SJSA1 (cell line): ENCODE data around the gene PLCZ1. TPM values are rescaled to one million over a fixed set of nuclear protein-coding genes. Genes with fewer than 3 reads are reported as not detected.
A peak's percentile ranks its signal among the peaks of the same experiment; 100 is the strongest.
"Not testable (repeated sequence)": the region's sequence is repeated elsewhere in the genome, so short reads cannot be mapped to it uniquely, and the experiment has no call there.

Source experiments
- DNase-seq, 2 experiments: peaks; one replicate each; pipeline ENCODE4 v3.0.0-alpha.2; 2015 to 2020; ENCODE audit warnings: low spot score in 2 of 2, low read depth in 1 of 2
- H3K27ac ChIP-seq: fragments of 250-450 bp; sonication (Bioruptor Pico); 2 replicates; pipeline ENCODE4 v1.5.1; 2020; ENCODE audit warnings: mild to moderate bottlenecking, moderate library complexity
- H3K27me3 ChIP-seq: fragments of 250-450 bp; sonication (Bioruptor Pico); replicated peaks from 2 replicates; pipeline ENCODE4 v1.5.1; 2020; ENCODE audit warnings: mild to moderate bottlenecking, moderate library complexity
- H3K36me3 ChIP-seq: fragments of 250-450 bp; sonication (Bioruptor Pico); 2 replicates; pipeline ENCODE4 v1.5.1; 2020; ENCODE audit warnings: mild to moderate bottlenecking
- H3K4me1 ChIP-seq: fragments of 250-450 bp; sonication (Bioruptor Pico); replicated peaks from 2 replicates; pipeline ENCODE4 v1.6.1; 2021; ENCODE audit warnings: mild to moderate bottlenecking
- H3K4me3 ChIP-seq: fragments of 250-450 bp; sonication (Bioruptor Pico); 2 replicates; pipeline ENCODE4 v1.5.1; 2020; ENCODE audit warnings: mild to moderate bottlenecking
- H3K9me3 ChIP-seq: fragments of 250-450 bp; sonication (Bioruptor Pico); replicated peaks from 2 replicates; pipeline ENCODE4 v1.5.1; 2020; ENCODE audit warnings: mild to moderate bottlenecking
- total RNA-seq: library from RNA; depleted of rRNA; stranded (reverse); fragments of >200 nt; shearing (Covaris generic); gene quantifications from 2 replicates; pipeline ENCODE4 v1.2.3, GENCODE V29; 2014

The PLCZ1 gene
- total RNA-seq, 1 experiment from 2014 or later = not detected

DNA sequence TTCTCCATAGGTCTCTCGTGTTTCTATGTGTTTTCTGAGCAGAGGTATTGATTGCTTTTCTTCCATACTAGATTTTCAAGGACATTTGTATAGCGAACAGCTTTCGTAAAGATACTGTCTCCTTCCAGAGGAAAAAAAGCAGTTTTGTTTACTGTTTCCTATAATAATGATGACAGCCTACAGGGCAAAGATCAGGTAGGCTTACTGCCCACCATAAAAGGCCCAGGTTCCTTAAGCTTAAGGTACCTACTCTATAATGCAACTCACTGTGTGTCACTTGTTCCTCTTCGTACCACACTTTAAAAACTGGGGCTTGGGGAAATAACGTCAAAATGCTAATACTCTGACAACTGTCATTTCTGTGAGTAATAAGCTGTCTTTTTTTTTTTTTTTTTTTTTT is 6.7 kb downstream of the PLCZ1 start:
- Histone ChIP-seq H3K9me3 (no peaks in the 10 kb centered on the region; the same call in 1 of the 2 replicates), H3K4me1 (no peaks in the 10 kb centered on the region), H3K27ac (no peak overlapping the region), H3K27me3 (no peaks in the 10 kb centered on the region), H3K36me3 (no peaks in the 10 kb centered on the region), H3K4me3 (no peak overlapping the region)
- DNase-seq = no peak

DNA sequence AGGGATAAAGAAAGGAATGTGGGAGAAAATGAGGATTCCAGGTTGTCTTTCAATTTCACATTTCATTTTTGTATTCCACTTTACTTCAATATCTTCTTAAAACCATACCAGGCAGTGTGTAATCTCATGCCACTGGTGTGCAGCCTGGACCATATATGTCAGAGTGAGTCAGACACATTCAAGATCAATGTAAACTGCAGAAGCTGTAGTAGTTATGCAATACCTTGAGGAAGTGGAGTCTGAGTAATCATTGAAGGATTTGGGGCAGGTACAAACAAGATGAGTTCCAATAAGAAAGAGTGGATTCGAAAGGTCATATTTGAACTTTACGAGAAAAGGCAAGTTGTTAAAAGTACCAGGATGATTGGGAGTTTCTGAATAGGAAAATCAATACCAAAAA is 14.1 kb downstream of the PLCZ1 start:
- no peaks in the 10 kb centered on the region for H3K4me1 ChIP-seq
- no peak for DNase-seq
- no peaks in the 10 kb centered on the region for H3K9me3 ChIP-seq
- no peak overlapping the region for H3K4me3 ChIP-seq
- no peaks in the 10 kb centered on the region for H3K36me3 ChIP-seq
- H3K27me3 ChIP-seq = no peaks in the 10 kb centered on the region
- no peak overlapping the region for H3K27ac ChIP-seq

DNA sequence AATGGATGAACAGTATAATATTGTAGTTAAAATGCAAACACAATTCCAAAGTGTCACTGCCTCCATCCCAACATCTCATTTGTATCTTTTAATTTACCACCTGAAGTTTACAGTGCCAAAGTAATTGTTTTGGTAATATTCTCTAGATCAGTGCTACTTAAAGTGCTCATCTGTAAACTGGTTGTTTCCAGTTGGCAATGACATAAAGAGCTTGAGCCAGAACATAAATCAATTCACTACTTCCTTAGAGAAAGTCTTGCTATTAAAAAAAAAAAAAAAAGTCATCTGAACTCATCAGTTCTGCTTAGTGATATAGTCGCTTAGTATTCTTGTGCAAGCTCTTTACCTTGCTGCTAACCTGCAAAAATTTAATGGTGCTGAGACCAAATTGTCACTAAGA is 16.4 kb downstream of the PLCZ1 start:
- no peaks in the 10 kb centered on the region for H3K4me1 ChIP-seq
- H3K27me3 ChIP-seq = no peaks in the 10 kb centered on the region
- DNase-seq = no peak
- H3K9me3 ChIP-seq = no peaks in the 10 kb centered on the region
- H3K36me3 ChIP-seq = no peaks in the 10 kb centered on the region
- H3K4me3 ChIP-seq = no peak overlapping the region
- H3K27ac ChIP-seq = no peak overlapping the region

DNA sequence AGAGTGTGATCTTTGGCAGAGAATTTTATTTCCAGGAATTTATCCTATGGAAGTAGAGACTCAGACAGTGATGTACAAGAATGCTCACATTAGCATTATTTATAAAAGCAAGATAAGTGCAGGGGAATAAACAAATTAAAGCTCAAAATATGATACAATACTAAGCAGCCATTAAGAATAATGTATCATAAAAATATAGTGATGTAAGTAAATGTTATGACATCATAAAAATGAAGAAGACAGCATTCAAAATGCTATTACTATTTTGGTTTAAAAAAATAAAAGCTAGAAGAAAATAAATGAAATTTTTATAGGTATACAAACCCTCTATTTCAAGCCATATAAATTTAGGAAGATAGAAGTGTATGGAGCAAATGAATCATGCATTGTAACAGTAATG is 17.1 kb downstream of the PLCZ1 start:
- H3K9me3 ChIP-seq = no peaks in the 10 kb centered on the region
- H3K27me3 ChIP-seq = peaks cover 3% of the 10 kb centered on the region; the same call in 1 of the 2 replicates
- no peaks in the 10 kb centered on the region for H3K36me3 ChIP-seq
- H3K4me1 ChIP-seq = no peaks in the 10 kb centered on the region; the same call in 1 of the 2 replicates
- no peak overlapping the region for H3K27ac ChIP-seq
- no peak overlapping the region for H3K4me3 ChIP-seq
- DNase-seq = no peak

DNA sequence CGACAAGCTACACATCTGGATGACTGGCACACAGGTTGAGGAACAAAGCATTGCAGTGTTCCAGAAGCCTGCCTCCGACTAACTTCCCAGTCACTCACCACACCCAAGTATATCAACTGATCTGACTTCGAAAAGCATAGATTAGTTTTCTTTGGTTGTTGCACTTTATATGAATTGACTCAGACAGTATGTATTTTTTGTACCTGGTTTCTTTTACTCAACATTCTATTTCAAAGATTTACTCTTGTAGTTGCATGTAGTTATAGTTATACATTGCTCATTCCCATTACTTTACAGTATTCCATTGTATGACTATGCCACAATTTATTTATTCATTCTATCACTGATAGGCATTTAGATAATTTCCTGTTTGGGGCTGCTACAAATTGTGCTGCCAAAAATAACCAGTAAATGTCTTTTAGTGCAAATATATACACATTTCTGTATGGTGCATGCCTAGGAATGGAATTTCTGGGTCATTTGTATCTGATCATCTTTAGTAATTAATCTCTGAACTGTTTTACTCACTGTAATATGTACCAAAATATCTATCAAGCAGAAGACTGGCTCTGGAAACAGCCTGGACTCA is 17.8 kb downstream of the PLCZ1 start:
- Histone ChIP-seq H3K4me3 (no peak overlapping the region), H3K27me3 (peaks cover 3% of the 10 kb centered on the region; the same call in 1 of the 2 replicates), H3K4me1 (no peaks in the 10 kb centered on the region; the same call in 1 of the 2 replicates), H3K9me3 (no peaks in the 10 kb centered on the region), H3K36me3 (no peaks in the 10 kb centered on the region), H3K27ac (no peak overlapping the region)
- no peak for DNase-seq

DNA sequence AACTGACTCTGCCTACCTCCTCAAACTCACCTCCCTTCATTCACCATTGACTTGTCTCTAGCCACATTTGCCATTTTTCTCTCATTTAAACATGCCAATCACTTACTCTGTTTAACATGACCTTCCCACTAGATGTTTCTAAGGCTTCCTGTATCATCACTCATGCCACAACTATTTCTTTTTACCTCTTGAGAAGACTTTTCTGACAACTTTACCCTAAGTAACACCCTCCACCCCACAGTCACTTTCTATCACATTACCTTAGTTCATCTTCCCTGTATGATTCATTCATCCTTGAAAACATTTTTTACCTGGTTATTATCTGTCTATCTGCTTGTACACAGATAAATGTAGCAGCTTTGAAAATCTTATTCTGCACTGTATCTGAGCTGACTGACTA is 19.4 kb downstream of the PLCZ1 start:
- Histone ChIP-seq H3K27me3 (peaks cover 3% of the 10 kb centered on the region; the same call in 1 of the 2 replicates), H3K4me1 (no peaks in the 10 kb centered on the region; the same call in 1 of the 2 replicates), H3K4me3 (no peak overlapping the region), H3K36me3 (no peaks in the 10 kb centered on the region), H3K27ac (no peak overlapping the region), H3K9me3 (no peaks in the 10 kb centered on the region)
- DNase-seq = no peak

DNA sequence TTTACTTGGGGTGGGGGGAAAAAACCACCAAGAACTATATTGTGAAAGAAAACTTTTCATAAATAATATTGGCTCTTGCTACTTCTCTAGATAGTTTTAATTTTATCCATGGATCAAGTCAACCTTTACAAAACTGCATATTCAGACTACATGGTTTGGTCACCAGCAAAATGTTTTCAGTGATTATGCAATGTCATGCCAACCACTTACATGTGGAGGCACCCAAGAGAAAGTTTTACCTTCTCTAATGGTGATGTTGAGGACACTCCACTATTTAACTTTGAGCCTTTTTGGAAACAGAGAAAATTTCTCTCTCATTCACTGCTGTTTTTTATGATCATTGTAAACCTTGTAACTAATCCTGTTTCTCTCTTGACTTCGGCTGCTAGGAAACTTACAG is 21.6 kb downstream of the PLCZ1 start:
- no peak overlapping the region for H3K4me3 ChIP-seq
- no peaks in the 10 kb centered on the region for H3K9me3 ChIP-seq
- peaks cover 3% of the 10 kb centered on the region; the same call in 1 of the 2 replicates for H3K27me3 ChIP-seq
- DNase-seq = no peak
- no peaks in the 10 kb centered on the region for H3K36me3 ChIP-seq
- H3K4me1 ChIP-seq = no peaks in the 10 kb centered on the region; the same call in 1 of the 2 replicates
- no peak overlapping the region for H3K27ac ChIP-seq

DNA sequence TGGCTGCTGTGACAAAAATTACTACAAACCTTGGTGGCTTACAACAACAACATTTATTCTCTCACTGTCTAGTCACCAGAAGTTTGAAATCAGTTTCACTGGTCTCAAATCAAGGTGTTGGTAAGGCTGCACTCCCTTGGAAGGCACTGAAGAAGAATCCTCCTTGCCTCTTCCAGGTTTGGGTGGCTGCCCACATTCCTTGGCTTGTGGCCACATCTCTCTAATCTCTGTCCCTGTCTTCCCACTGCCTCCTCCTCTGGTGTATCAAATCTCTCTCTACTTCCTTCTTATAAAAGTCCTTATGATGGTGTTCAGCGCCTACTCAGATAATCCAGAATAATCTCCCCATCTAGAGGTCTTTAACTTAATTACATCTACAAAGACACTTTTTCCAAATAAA is 31.0 kb downstream of the PLCZ1 start:
- Histone ChIP-seq H3K27ac (no peak overlapping the region), H3K36me3 (no peaks in the 10 kb centered on the region), H3K4me1 (no peaks in the 10 kb centered on the region), H3K9me3 (no peaks in the 10 kb centered on the region), H3K27me3 (no peaks in the 10 kb centered on the region), H3K4me3 (no peak overlapping the region)
- DNase-seq = no peak

DNA sequence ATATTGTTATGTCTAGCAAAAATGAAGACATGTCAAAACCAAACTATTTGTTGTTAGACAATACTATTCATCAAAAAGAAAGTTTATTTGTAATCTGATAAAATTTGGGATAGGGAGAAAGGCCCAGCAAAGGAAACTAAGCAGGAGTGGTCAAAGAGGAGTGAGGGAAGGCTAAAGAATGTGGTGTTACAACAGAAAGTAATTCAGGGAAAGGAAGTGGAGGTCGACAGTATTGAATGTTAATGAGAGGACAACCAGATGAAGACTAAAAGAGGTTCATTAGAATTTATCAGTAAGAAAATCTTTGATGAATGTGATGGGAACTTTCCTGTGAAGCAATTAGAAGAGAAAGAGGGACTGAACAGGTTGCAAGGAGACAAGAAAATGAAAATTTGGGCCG is 33.9 kb downstream of the PLCZ1 start:
- no peak overlapping the region for H3K27ac ChIP-seq
- DNase-seq = no peak
- no peaks in the 10 kb centered on the region for H3K9me3 ChIP-seq

DNA sequence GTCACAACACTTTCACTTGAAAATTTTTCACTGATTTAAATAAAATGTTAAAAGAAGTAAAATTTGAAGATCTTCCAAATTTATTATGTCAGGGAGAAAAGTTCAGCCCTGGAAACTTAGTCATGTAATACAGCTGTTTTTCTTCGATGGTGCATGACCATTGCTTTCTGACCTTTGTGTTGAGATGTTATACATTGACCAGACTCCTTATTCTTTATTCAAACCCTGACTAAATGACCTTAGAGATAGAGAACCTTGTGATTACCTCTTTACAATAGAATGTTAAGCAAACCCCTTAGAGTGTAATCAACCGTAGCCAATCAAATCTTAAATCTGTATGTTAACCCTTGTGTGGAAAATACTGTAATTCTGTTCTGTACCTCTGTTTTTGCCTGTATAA is 34.5 kb downstream of the PLCZ1 start:
- H3K4me1 ChIP-seq = no peaks in the 10 kb centered on the region
- DNase-seq = no peak
- H3K27me3 ChIP-seq = no peaks in the 10 kb centered on the region
- no peaks in the 10 kb centered on the region for H3K36me3 ChIP-seq
- no peak overlapping the region for H3K27ac ChIP-seq
- no peaks in the 10 kb centered on the region for H3K9me3 ChIP-seq
- H3K4me3 ChIP-seq = no peak overlapping the region

More for the DNA sequence above, 33.9 kb downstream of the PLCZ1 start:
- Histone ChIP-seq H3K4me1 (no peaks in the 10 kb centered on the region), H3K27me3 (no peaks in the 10 kb centered on the region), H3K36me3 (no peaks in the 10 kb centered on the region), H3K4me3 (no peak overlapping the region)

DNA sequence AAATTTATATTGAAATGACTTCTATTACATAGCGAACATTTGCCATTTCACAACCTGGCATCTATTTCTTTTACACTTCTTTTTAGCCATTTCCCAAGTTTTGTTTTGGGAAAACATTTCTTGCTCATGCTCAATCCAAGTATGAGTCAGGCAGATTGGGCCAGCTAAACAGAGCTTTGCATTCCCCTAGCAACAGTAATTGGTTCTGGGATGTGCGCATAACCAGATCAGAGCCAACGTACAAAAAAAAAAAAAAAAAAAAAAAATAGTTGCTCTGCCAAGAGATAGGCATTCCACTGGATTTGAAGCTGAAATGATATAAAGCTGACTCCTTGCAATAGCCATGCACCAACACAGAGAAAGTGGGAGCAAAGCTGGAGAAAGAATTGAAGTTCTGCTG is 37.5 kb downstream of the PLCZ1 start:
- H3K9me3 ChIP-seq = no peaks in the 10 kb centered on the region
- H3K27ac ChIP-seq = no peak overlapping the region
- H3K4me1 ChIP-seq = peaks cover 11% of the 10 kb centered on the region
- no peak for DNase-seq
- no peak overlapping the region for H3K4me3 ChIP-seq
- H3K36me3 ChIP-seq = no peaks in the 10 kb centered on the region
- no peaks in the 10 kb centered on the region for H3K27me3 ChIP-seq

DNA sequence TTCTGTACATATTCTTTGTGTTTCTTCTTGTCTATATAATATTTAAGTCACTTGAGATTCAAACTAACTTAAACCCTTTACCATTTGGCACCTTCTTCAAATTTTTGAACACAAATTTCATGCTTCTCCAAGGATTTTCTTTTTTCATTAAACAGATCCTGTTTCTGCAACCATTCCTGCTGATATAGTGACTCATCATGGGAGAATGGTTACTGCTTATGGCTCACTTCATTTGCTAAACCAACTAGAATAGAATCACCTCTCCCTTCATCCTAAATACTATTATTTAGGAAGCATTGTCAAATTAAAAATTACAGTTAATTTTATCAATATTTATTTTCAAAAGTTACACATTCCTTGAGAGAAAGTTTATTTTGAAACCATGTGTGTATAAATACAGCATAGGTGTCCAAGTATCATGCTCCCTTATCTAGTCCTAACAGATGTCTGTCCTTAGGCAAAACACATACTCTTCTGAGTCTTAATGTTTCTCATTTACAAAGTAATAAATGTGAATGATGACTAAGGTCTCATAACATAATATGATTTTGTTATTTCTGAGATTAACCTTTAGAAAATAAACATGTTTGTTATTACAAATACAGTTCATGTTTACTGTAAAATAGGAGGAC is 40.7 kb downstream of the PLCZ1 start:
- Histone ChIP-seq H3K4me1 (peaks cover 11% of the 10 kb centered on the region), H3K36me3 (no peaks in the 10 kb centered on the region), H3K27me3 (no peaks in the 10 kb centered on the region), H3K4me3 (no peak overlapping the region), H3K9me3 (no peaks in the 10 kb centered on the region), H3K27ac (peak overlapping the region; percentile 26)
- DNase-seq = no peak

DNA sequence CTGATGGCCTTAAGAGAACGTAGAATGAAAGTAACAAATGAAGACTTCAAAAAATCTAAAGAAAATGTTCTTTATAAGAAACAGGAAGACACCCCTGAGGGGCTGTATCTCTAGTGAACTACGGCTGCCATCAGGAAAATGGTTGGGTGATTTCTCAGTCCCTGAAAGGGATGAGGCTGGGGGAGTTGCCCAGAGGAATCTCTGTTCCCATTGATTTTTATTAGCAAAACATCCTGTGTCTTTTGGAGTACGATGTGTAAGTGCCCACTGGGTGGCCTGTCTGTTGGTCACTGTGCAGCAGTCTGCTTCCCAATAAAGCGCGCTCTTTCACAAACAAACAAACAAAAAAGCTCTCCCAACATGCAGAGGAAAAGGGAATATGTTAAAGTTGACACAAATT is 43.8 kb downstream of the PLCZ1 start:
- H3K27ac ChIP-seq, H3K9me3 ChIP-seq, H3K27me3 ChIP-seq, H3K4me3 ChIP-seq, H3K36me3 ChIP-seq: not testable (repeated sequence)
- H3K4me1 ChIP-seq = peaks cover 27% of the 10 kb centered on the region
- peak in 1 of 2 experiments; percentile 14 for DNase-seq

DNA sequence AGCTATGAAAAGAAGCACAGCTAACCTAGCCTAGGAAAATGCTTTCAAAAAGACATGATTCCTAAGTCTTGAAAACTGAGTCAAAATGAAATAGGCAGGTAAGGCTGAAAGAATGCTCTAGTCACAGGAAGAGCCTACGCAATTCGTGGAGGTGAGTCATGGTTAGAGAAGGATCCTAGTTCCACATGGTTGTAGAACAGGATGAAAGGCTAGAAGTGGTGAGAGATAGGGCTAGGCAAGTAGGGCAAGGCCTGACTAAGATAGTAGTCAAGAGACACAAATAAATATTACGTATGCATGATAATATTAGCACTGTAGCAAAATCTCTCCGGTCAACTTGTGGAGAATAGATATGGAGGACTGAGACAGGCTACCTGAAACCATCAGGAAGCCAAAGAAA is 47.2 kb downstream of the PLCZ1 start:
- peak in 1 of 2 experiments; percentile 22 for DNase-seq
- Histone ChIP-seq H3K36me3 (no peaks in the 10 kb centered on the region), H3K4me3 (no peak overlapping the region), H3K4me1 (peaks cover 16% of the 10 kb centered on the region), H3K27me3 (no peaks in the 10 kb centered on the region), H3K27ac (peak overlapping the region; percentile 47), H3K9me3 (peaks cover 3% of the 10 kb centered on the region; the same call in 1 of the 2 replicates)
